Aorta (tissue), 5 donors: ENCODE data around the gene DNAH9. TPM values are rescaled to one million over a fixed set of nuclear protein-coding genes. Genes with fewer than 3 reads are reported as not detected.

Experiments
- ATAC-seq: fragments of 200-7000 bp; cut with Tn5 transposase; one replicate; pipeline ENCODE4 v1.9.1; 2022; ENCODE audit warnings: moderate library complexity; ENCODE audit not compliant: low FRiP score
- DNase-seq, 2 donors: peaks; one replicate each; pipeline ENCODE4 v3.0.0-alpha.2; 2020
- H3K27ac ChIP-seq, 2 donors: one replicate each; pipeline ENCODE4 v1.5.1; 2013; ENCODE audit warnings: low read length in 2 of 2, mild to moderate bottlenecking in 2 of 2, moderate library complexity in 2 of 2, control low read depth in 1 of 2, inconsistent platforms in 1 of 2, low read depth in 1 of 2
- H3K27me3 ChIP-seq, 2 donors: one replicate each; pipeline ENCODE4 v1.6.1; 2013; ENCODE audit warnings: control low read depth in 1 of 2, low read length in 1 of 2, mild to moderate bottlenecking in 1 of 2, moderate library complexity in 1 of 2; ENCODE audit not compliant: insufficient read depth in 2 of 2, control insufficient read depth in 1 of 2
- H3K36me3 ChIP-seq, 2 donors: one replicate each; pipeline ENCODE4 v1.6.1; 2013; ENCODE audit warnings: control low read depth in 1 of 2, low read length in 1 of 2, mild to moderate bottlenecking in 1 of 2; ENCODE audit not compliant: insufficient read depth in 2 of 2, control insufficient read depth in 1 of 2
- H3K4me1 ChIP-seq, 2 donors: one replicate each; pipeline ENCODE4 v1.6.1; 2013; ENCODE audit warnings: low read length in 2 of 2, control low read depth in 1 of 2, mild to moderate bottlenecking in 1 of 2, moderate library complexity in 1 of 2; ENCODE audit not compliant: insufficient read depth in 2 of 2, control insufficient read depth in 1 of 2
- H3K4me3 ChIP-seq, 2 donors: one replicate each; pipeline ENCODE4 v1.5.1; 2013; ENCODE audit warnings: low read length in 2 of 2, control low read depth in 1 of 2, mild to moderate bottlenecking in 1 of 2
- H3K9me3 ChIP-seq: one replicate; pipeline ENCODE4 v1.6.1; 2013; ENCODE audit warnings: mild to moderate bottlenecking, low read length; ENCODE audit not compliant: control insufficient read depth
- WGBS, 2 donors: extraction: QIAGEN DNeasy Blood & Tissue Kit; methylation state at CpG; one replicate each; pipeline ENCODE4 v1.1.7; 2013; 5-methylcytosine and 5-hydroxymethylcytosine counted together
- intact Hi-C, 2 donors: fragments of 100-400 bp; cut with DNase I; formaldehyde crosslinking; loops; one replicate each; pipeline versions ENCODE4 v1.14.2 to v1.15.0; 2022
- polyA plus RNA-seq, 2 donors: library from polyadenylated mRNA; stranded (reverse); fragments of 200-250 nt; gene quantifications; one replicate each; pipeline ENCODE4 v1.2.3, GENCODE V29; 2013
- total RNA-seq, 2 donors: library from RNA; stranded (reverse); fragmentation: NEBNext Ultra II Directional; extraction: Animal tissue kit (Norgen Biotek cat#: 25700); gene quantifications; one replicate each; pipeline ENCODE4 v1.2.1, GENCODE V29; 2021
- donor health status: healthy with polysubstance abuse.
- donor health status: Bipolar disorder and iron deficiency.
- donor health status: DM: no; HTN: no; CAD: no.
- donor health status: DM: no; HTN: no; CAD: no.
- donor health status: DM: yes; HTN: yes; CAD: no.

Gene DNAH9
- total and polyA plus RNA-seq, 4 donors = 0.18 TPM; not detected in 3

- 81 to 84% methylated on average over 5 of the region's 5 CpGs for WGBS, 2 donors
Measured at GRCh38 chr17:11836508-11836907, 238.2 kb downstream of the DNAH9 start.

GRCh38 chr17:11840052-11840451 is 241.8 kb downstream of the DNAH9 start:
- no peaks in the 10 kb centered on the region for H3K27me3 ChIP-seq
- intact Hi-C loops = no loop called here
- peaks cover 0 to 2% of the 10 kb centered on the region in 2 donors for H3K4me1 ChIP-seq
- H3K27ac ChIP-seq = no peak overlapping the region
- DNase-seq = no peak
- H3K4me3 ChIP-seq = no peak overlapping the region
- no peak for ATAC-seq
- 82 to 85% methylated on average over 2 of the region's 2 CpGs for WGBS, 2 donors
- no peaks in the 10 kb centered on the region for H3K9me3 ChIP-seq
- H3K36me3 ChIP-seq = no peaks in the 10 kb centered on the region

More at GRCh38 chr17:11836508-11836907, 238.2 kb downstream of the DNAH9 start:
- H3K9me3 ChIP-seq = no peaks in the 10 kb centered on the region
- no peaks in the 10 kb centered on the region for H3K27me3 ChIP-seq
- peaks cover 0 to 2% of the 10 kb centered on the region in 2 donors for H3K4me1 ChIP-seq
- intact Hi-C loops = no loop called here
- DNase-seq = no peak
- no peak overlapping the region for H3K27ac ChIP-seq
- no peak overlapping the region for H3K4me3 ChIP-seq
- ATAC-seq = no peak
- no peaks in the 10 kb centered on the region for H3K36me3 ChIP-seq

GRCh38 chr17:11840831-11841230 is 242.6 kb downstream of the DNAH9 start:
- intact Hi-C loops = no loop called here
- Histone ChIP-seq H3K4me3 (no peak overlapping the region), H3K4me1 (peaks cover 0 to 2% of the 10 kb centered on the region in 2 donors), H3K27me3 (no peaks in the 10 kb centered on the region), H3K36me3 (no peaks in the 10 kb centered on the region), H3K9me3 (no peaks in the 10 kb centered on the region), H3K27ac (no peak overlapping the region)
- ATAC-seq (no peak), DNase-seq (no peak)
- WGBS, 2 donors = 7 to 8% methylated on average over 2 of the region's 2 CpGs

GRCh38 chr17:11848330-11848729 is 250.1 kb downstream of the DNAH9 start:
- Histone ChIP-seq H3K27ac (no peak overlapping the region), H3K4me3 (no peak overlapping the region), H3K4me1 (no peaks in the 10 kb centered on the region), H3K9me3 (no peaks in the 10 kb centered on the region), H3K36me3 (no peaks in the 10 kb centered on the region), H3K27me3 (no peaks in the 10 kb centered on the region)
- 65 to 73% methylated on average over 2 of the region's 2 CpGs for WGBS, 2 donors
- no peak for ATAC-seq
- intact Hi-C loops = no loop called here
- no peak for DNase-seq

GRCh38 chr17:11852231-11852630 is 254.0 kb downstream of the DNAH9 start:
- no peak for DNase-seq
- Histone ChIP-seq H3K27ac (no peak overlapping the region), H3K4me3 (no peak overlapping the region), H3K27me3 (no peaks in the 10 kb centered on the region), H3K4me1 (peaks cover 0 to 2% of the 10 kb centered on the region in 2 donors), H3K36me3 (no peaks in the 10 kb centered on the region), H3K9me3 (no peaks in the 10 kb centered on the region)
- no peak for ATAC-seq
- 65 to 68% methylated on average over 4 of the region's 4 CpGs for WGBS, 2 donors
- intact Hi-C loops = no loop called here

GRCh38 chr17:11852912-11853311 is 254.6 kb downstream of the DNAH9 start:
- ATAC-seq (peak; percentile 53), DNase-seq (no peak)
- H3K4me3 ChIP-seq = no peak overlapping the region
- no peak overlapping the region for H3K27ac ChIP-seq
- WGBS, 2 donors = 77 to 81% methylated on average over 2 of the region's 2 CpGs
- H3K27me3 ChIP-seq = no peaks in the 10 kb centered on the region
- H3K4me1 ChIP-seq = peaks cover 0 to 2% of the 10 kb centered on the region in 2 donors
- no peaks in the 10 kb centered on the region for H3K9me3 ChIP-seq
- intact Hi-C loops = no loop called here
- no peaks in the 10 kb centered on the region for H3K36me3 ChIP-seq

- WGBS, 2 donors = 45 to 53% methylated on average over 11 of the region's 11 CpGs
- Histone ChIP-seq H3K4me1 (peaks cover 0 to 2% of the 10 kb centered on the region in 2 donors), H3K27ac (no peak overlapping the region), H3K27me3 (no peaks in the 10 kb centered on the region), H3K4me3 (no peak overlapping the region), H3K9me3 (no peaks in the 10 kb centered on the region), H3K36me3 (no peaks in the 10 kb centered on the region)
- ATAC-seq (peak; percentile 68), DNase-seq (no peak)
- intact Hi-C loops = no loop called here
Measured at GRCh38 chr17:11853321-11854151, 255.3 kb downstream of the DNAH9 start.

- Histone ChIP-seq H3K36me3 (no peaks in the 10 kb centered on the region), H3K4me3 (no peak overlapping the region), H3K9me3 (no peaks in the 10 kb centered on the region), H3K4me1 (peaks cover 0 to 2% of the 10 kb centered on the region in 2 donors), H3K27me3 (no peaks in the 10 kb centered on the region), H3K27ac (no peak overlapping the region)
- ATAC-seq = no peak
- intact Hi-C loops = no loop called here
- no peak for DNase-seq
- 77 to 84% methylated on average over 1 of the region's 1 CpG for WGBS, 2 donors
Measured at GRCh38 chr17:11855306-11855705, 257.0 kb downstream of the DNAH9 start.

- no peak overlapping the region for H3K4me3 ChIP-seq
- no peaks in the 10 kb centered on the region for H3K9me3 ChIP-seq
- no peaks in the 10 kb centered on the region for H3K36me3 ChIP-seq
- H3K27me3 ChIP-seq = no peaks in the 10 kb centered on the region
- H3K4me1 ChIP-seq = peaks cover 0 to 2% of the 10 kb centered on the region in 2 donors
- intact Hi-C loops = no loop called here
- no peak overlapping the region for H3K27ac ChIP-seq
- WGBS, 2 donors = 90% methylated on average over 4 of the region's 4 CpGs
- ATAC-seq (no peak), DNase-seq (no peak)
Measured at GRCh38 chr17:11857006-11857405, 258.7 kb downstream of the DNAH9 start.
